ENCODE results near the gene LARP4B.
"Not testable (repeated sequence)": the region's sequence is repeated elsewhere in the genome, so short reads cannot be mapped to it uniquely, and the experiment has no call there.

The LARP4B gene

GRCh38 chr10:771647-772046 lies 159.9 kb downstream of the LARP4B start:
- no CpG with 5 or more reads among the region's 10 CpGs for WGBS (ENCODE audit: insufficient coverage, insufficient read length)
- no peaks in the 10 kb centered on the region for H3K27me3 ChIP-seq (ENCODE audit: control insufficient read depth, insufficient read depth, low read length)
- no peak for DNase-seq (ENCODE audit: low read depth, low spot score)
- H3K27ac ChIP-seq (ENCODE audit: low read length) = no peak overlapping the region
- no peak overlapping the region for H3K4me3 ChIP-seq (ENCODE audit: low read length)
- no peaks in the 10 kb centered on the region; the same call in 1 of the 2 replicates for H3K36me3 ChIP-seq (ENCODE audit: control insufficient read depth, insufficient read depth, low read length)
- H3K4me1 ChIP-seq (ENCODE audit: control insufficient read depth, insufficient read depth, low read length) = no peaks in the 10 kb centered on the region; the same call in 1 of the 2 replicates
- no peaks in the 10 kb centered on the region; the same call in 1 of the 2 replicates for H3K9me3 ChIP-seq (ENCODE audit: control insufficient read depth, insufficient read depth, low read length)

DNA sequence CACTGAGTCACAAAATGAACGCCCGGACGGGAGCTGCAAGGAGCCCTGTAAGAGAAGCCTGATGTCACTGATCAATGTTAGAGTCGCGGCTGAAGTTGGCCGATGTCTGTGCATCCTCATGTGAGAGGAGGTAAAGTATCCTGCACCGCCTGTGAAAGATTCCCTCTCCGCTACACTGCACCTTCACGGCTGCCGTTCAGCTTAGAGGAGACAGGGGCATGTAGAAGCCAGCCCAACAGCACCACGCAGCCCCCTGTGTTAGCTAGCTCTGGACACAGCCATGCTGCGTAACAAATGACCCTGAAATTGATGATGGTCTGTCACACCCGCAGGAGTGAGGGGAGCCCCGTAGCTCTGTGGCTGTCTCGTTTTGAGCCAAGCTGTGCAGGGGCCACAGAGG lies 160.5 kb downstream of the LARP4B start:
- Histone ChIP-seq H3K27ac (ENCODE audit: low read length) (no peak overlapping the region), H3K36me3 (ENCODE audit: control insufficient read depth, insufficient read depth, low read length) (no peaks in the 10 kb centered on the region; the same call in 1 of the 2 replicates), H3K27me3 (ENCODE audit: control insufficient read depth, insufficient read depth, low read length) (no peaks in the 10 kb centered on the region), H3K4me1 (ENCODE audit: control insufficient read depth, insufficient read depth, low read length) (no peaks in the 10 kb centered on the region; the same call in 1 of the 2 replicates), H3K4me3 (ENCODE audit: low read length) (no peak overlapping the region), H3K9me3 (ENCODE audit: control insufficient read depth, insufficient read depth, low read length) (no peaks in the 10 kb centered on the region; the same call in 1 of the 2 replicates)
- DNase-seq (ENCODE audit: low read depth, low spot score) = no peak
- WGBS (ENCODE audit: insufficient coverage, insufficient read length) = no CpG with 5 or more reads among the region's 15 CpGs

DNA sequence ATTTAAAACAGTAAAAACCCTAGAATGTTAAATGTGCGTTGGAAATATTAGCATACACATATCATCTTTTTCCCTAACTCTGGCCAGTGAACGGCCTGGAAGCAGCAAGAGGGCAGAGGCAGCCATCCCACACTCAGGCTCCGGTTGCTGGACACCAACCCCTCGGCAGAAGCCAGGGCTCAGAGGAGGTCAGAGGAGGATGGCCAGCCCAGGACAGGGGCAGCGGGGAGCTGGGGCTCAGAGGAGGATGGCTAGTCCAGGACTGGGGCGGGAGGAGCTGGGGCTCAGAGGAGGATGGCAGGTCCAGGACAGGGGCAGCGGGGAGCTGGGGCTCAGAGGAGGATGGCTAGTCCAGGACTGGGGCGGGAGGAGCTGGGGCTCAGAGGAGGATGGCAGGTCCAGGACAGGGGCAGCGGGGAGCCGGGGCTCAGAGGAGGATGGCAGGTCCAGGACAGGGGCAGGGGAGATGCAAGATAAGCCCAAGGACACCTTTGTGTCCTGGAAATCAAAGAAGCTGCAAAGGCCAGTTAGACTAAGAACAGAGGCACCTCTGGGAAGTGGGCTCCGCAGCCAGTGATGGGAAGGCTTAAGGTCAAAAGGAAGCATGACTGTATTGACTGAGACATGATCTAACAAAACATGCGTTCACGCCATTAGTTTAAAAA lies 161.3 kb downstream of the LARP4B start:
- DNase-seq (ENCODE audit: low read depth, low spot score); H3K27ac ChIP-seq (ENCODE audit: low read length); H3K27me3 ChIP-seq (ENCODE audit: control insufficient read depth, insufficient read depth, low read length); H3K9me3 ChIP-seq (ENCODE audit: control insufficient read depth, insufficient read depth, low read length); H3K4me1 ChIP-seq (ENCODE audit: control insufficient read depth, insufficient read depth, low read length); H3K4me3 ChIP-seq (ENCODE audit: low read length); H3K36me3 ChIP-seq (ENCODE audit: control insufficient read depth, insufficient read depth, low read length): not testable (repeated sequence)
- no CpG with 5 or more reads among the region's 13 CpGs for WGBS (ENCODE audit: insufficient coverage, insufficient read length)

- WGBS (ENCODE audit: insufficient coverage, insufficient read length) = no CpG with 5 or more reads among the region's 2 CpGs
- H3K4me1 ChIP-seq (ENCODE audit: control insufficient read depth, insufficient read depth, low read length) = no peaks in the 10 kb centered on the region; the same call in 1 of the 2 replicates
- no peaks in the 10 kb centered on the region for H3K27me3 ChIP-seq (ENCODE audit: control insufficient read depth, insufficient read depth, low read length)
- H3K9me3 ChIP-seq (ENCODE audit: control insufficient read depth, insufficient read depth, low read length) = no peaks in the 10 kb centered on the region; the same call in 1 of the 2 replicates
- H3K27ac ChIP-seq (ENCODE audit: low read length) = no peak overlapping the region
- no peak overlapping the region for H3K4me3 ChIP-seq (ENCODE audit: low read length)
- no peaks in the 10 kb centered on the region for H3K36me3 ChIP-seq (ENCODE audit: control insufficient read depth, insufficient read depth, low read length)
- DNase-seq (ENCODE audit: low read depth, low spot score) = no peak
Measured at GRCh38 chr10:767794-768193, 163.7 kb downstream of the LARP4B start.

DNA sequence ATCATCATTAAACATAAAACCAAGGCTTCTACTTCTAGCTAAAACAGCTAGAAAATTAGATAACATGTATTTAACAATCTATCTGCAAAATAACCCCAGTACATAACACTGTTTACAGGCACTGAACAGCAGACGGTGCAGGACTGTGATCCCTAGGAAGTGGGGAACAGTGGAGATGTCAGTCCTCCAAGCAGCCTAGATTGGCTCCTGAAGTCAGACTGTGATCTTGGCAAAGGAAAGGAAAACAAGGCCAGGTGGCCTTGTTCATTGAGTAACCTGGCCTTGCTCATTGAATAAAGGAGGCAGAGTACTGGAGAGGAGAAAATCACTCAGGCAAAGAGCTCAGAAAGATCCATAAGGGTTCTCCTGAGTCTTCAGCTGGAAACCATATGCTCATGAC lies 164.3 kb downstream of the LARP4B start:
- no peak for DNase-seq (ENCODE audit: low read depth, low spot score)
- WGBS (ENCODE audit: insufficient coverage, insufficient read length) = no CpG with 5 or more reads among the region's 1 CpG
- Histone ChIP-seq H3K27me3 (ENCODE audit: control insufficient read depth, insufficient read depth, low read length) (no peaks in the 10 kb centered on the region), H3K36me3 (ENCODE audit: control insufficient read depth, insufficient read depth, low read length) (no peaks in the 10 kb centered on the region), H3K4me1 (ENCODE audit: control insufficient read depth, insufficient read depth, low read length) (no peaks in the 10 kb centered on the region), H3K9me3 (ENCODE audit: control insufficient read depth, insufficient read depth, low read length) (no peaks in the 10 kb centered on the region; the same call in 1 of the 2 replicates), H3K27ac (ENCODE audit: low read length) (no peak overlapping the region), H3K4me3 (ENCODE audit: low read length) (no peak overlapping the region)

DNA sequence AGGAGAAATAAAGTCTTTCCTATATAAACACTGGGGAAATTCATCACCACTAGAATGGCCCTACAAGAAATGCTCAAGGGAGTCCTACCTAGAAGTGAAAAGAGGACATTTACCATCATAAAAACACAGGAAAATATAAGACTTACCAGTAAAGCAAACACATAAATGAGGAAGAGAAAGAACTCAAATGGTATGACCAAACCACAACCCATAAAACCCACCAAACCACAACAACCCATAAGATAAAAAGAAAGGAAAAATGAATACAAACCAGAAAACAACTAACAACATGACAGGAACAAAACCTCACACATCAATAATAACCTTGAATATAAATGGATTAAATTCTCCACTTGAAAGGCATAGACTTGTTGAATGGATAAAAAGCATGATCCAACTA lies 170.1 kb downstream of the LARP4B start:
- Histone ChIP-seq H3K4me1 (ENCODE audit: control insufficient read depth, insufficient read depth, low read length) (no peaks in the 10 kb centered on the region), H3K36me3 (ENCODE audit: control insufficient read depth, insufficient read depth, low read length) (no peaks in the 10 kb centered on the region), H3K9me3 (ENCODE audit: control insufficient read depth, insufficient read depth, low read length) (no peaks in the 10 kb centered on the region), H3K4me3 (ENCODE audit: low read length) (no peak overlapping the region), H3K27me3 (ENCODE audit: control insufficient read depth, insufficient read depth, low read length) (no peaks in the 10 kb centered on the region), H3K27ac (ENCODE audit: low read length) (no peak overlapping the region)
- no peak for DNase-seq (ENCODE audit: low read depth, low spot score)

DNA sequence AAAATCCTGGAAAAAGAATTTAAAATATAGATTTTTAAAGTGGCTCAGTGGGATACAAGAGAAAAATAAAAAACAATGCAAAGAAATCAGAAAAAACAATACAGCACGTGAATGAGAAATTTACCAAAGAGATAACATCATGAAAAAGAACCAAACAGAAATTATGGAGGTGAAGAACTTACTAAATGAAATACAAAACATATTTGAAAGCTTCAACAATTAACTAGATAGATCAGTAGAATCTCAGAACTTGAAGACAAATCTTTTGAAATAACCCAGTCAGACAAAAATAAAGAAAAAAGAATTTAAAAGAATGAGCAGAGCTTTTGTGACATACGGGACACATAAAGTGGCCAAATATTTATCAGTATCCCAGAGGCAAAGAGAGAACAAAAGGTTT lies 170.9 kb downstream of the LARP4B start:
- no CpG with 5 or more reads among the region's 2 CpGs for WGBS (ENCODE audit: insufficient coverage, insufficient read length)
- Histone ChIP-seq H3K4me3 (ENCODE audit: low read length) (no peak overlapping the region), H3K27me3 (ENCODE audit: control insufficient read depth, insufficient read depth, low read length) (no peaks in the 10 kb centered on the region), H3K27ac (ENCODE audit: low read length) (no peak overlapping the region), H3K36me3 (ENCODE audit: control insufficient read depth, insufficient read depth, low read length) (no peaks in the 10 kb centered on the region), H3K9me3 (ENCODE audit: control insufficient read depth, insufficient read depth, low read length) (no peaks in the 10 kb centered on the region), H3K4me1 (ENCODE audit: control insufficient read depth, insufficient read depth, low read length) (no peaks in the 10 kb centered on the region)
- DNase-seq (ENCODE audit: low read depth, low spot score) = no peak

DNA sequence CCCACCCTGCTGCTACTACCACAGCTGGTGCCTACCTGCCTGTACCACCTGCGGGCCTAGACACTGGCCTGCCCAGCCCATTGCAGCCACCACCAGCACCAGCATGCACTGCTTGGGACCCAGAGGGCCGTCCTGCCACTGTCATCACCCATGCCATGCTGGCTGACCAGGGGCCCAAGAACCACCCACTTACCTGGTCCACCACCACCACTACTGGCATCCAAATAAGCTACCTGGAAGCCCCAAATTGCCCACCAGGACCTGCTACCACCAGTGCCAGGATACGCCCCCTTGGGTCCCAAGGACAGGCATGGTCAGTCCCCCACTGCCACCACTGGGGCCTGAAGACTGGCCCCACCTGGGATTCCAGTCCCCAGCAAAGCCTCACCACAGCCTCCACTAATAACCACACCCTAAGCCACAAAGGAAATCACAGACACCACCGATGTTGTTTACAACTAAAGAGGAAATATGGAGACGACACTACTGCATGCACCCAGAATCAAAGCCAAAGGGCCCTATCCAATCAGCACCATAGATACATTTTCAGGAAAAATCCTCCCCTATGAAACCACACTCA lies 171.5 kb downstream of the LARP4B start:
- no CpG with 5 or more reads among the region's 5 CpGs for WGBS (ENCODE audit: insufficient coverage, insufficient read length)
- H3K27ac ChIP-seq (ENCODE audit: low read length) = no peak overlapping the region
- H3K4me3 ChIP-seq (ENCODE audit: low read length) = no peak overlapping the region
- H3K4me1 ChIP-seq (ENCODE audit: control insufficient read depth, insufficient read depth, low read length) = no peaks in the 10 kb centered on the region
- H3K9me3 ChIP-seq (ENCODE audit: control insufficient read depth, insufficient read depth, low read length) = no peaks in the 10 kb centered on the region
- no peak for DNase-seq (ENCODE audit: low read depth, low spot score)
- H3K27me3 ChIP-seq (ENCODE audit: control insufficient read depth, insufficient read depth, low read length) = no peaks in the 10 kb centered on the region
- no peaks in the 10 kb centered on the region for H3K36me3 ChIP-seq (ENCODE audit: control insufficient read depth, insufficient read depth, low read length)
